Stimulated activated naive CD4-positive, alpha-beta T cell treated with Interleukin-2 at 50 U/mL for 16 hours (primary cell): ENCODE measurements around the gene UNC5C.

Experiments
- DNase-seq: peaks from one replicate; lab custom pipeline; 2025; lab: John Stamatoyannopoulos, UW

Gene UNC5C

GRCh38 chr4:95548738-95549245 is at the start of gene UNC5C:
TSS of gene UNC5C (minus strand) at chr4:95548973.
- DNase-seq = no peak

DNA sequence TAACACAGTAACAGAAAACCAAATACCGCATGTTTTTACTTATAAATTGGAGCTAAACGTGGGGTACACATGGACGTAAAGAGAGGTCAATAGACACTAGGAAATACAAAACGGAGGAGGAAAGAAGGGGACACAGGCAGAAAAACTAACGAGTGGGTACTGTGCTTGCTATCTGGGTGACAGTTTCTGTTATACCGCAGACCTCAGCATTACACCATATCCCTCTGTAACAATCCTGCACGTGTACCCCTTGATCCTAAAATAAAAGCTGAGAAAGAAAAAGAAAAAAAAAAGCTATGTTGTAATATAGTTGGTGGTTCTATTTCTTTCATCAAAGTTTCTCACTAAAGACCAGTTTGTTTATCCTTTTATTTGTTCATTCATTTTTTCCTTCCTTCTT is 47.9 kb upstream of the UNC5C start:
- no peak for DNase-seq

DNA sequence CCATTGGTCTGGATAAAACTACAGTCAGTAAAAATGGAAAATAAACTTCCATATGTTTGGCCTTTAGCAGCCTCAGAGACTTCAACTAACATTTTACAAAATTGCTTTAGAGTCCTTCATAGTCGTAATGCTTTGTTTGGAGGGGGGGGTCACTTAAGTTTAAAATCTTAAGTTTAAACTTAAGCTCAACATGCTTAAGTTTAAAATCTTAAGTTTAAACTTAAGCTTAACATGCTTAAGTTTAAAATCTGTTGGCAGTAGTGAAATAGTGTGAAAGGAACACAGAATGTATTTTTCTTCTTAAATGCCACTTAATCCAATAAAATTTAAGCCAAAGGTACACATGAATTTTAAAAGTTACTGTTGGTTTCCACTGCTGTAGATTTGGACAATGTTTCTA is 45.9 kb upstream of the UNC5C start:
- DNase-seq = no peak

DNA sequence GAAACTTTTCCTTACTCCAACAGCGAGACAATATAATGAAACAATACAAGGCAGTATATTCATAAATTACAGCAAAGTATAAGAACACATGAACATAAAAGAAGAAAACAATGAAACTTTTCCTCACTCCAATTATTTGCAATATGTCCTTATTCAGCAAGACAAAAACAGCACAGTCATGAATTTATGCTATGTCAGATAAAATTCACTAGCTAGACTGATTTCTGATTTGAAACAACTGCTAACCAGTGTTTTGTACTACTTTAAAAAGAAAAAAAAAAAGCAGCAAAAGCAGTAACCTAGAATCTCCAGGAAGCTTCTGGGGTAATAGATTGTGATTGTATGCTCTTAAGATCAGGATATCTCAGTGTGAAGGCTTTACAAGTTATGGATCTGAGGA is 45.2 kb upstream of the UNC5C start:
- DNase-seq = no peak

DNA sequence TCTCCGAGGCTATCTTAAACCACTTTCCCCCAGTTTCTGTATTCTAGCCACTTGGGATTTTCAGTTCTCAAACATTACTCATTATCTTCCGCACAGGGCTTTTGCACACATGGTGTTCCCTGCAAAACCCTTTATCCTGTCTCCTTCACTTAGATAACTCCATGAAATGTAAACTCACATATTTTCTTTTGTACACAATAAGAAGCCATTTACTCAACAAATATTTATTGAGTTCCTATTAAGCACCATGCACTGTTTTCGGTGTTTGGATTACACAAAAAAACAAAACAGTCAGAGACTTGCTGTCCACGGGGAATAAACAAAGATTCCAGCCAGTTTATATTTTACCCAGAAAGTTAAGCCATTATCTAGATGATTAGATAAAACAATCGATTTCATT is 42.5 kb upstream of the UNC5C start:
- no peak for DNase-seq

DNA sequence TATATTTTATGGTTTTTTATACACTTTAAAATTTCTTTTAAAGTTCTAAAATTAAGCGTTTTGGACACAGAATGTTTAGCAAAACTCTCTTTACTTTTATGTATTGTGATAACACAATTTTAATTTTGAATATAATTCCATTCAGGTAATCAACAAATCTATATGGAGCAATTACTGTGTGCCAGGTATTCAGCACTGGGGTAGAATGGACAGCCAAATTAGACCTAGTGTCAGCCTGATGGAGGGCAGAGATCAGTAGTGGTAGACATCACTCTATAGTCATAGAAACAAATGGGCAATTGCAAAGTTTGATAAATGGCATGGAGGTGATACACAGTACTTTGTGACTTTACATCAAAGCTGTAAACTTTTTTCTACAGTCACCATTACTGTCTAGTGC is 41.8 kb upstream of the UNC5C start:
- no peak for DNase-seq

DNA sequence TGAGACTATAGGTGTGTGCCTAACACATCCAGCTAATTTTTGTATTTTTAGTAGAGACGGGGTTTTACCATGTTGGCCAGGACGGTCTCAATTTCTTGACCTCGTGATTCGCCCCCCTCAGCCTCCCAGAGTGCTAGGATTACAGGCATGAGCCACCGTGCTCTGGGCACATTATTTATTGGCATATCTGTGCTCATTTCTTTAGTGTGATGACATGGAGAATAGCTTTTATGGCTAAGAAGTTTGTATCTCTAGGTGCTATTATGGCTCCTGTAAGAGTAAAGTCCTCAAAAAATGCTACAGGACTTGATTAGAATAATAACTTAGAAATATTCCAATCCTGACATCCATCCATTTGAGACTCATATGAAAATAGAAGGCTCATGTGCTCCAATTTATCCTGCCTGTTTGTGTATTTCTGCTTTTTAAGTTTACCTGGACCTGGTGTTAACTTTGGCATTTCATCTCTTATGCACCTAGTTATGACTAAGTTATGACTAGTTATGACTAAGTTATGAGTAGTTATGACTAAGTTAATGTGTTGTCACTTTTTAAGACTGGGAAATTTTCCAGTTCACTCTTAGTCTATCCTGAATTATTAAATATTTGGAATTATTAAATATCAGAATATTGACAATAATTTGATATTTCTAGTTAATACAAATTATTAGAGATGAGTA is 36.4 kb upstream of the UNC5C start:
- DNase-seq = no peak

DNA sequence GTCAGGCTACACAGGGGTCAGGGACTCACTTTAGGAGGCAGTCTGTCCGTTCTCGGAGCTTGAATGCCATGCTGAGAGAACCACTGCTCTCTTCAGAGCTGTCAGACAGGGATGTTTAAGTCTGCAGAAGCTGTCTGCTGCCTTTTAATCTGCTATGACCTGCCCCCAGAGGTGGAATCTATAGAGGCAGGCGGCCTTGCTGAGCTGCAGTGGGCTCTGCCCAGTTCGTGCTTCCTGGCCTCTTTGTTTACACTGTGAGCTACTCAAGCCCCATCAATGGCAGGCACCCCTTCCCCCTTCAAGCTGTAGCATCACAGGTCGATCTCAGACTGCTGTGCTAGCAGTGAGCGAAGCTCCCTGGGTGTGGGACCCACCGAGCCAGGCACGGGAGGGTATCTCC is 31.5 kb upstream of the UNC5C start:
- DNase-seq = no peak

DNA sequence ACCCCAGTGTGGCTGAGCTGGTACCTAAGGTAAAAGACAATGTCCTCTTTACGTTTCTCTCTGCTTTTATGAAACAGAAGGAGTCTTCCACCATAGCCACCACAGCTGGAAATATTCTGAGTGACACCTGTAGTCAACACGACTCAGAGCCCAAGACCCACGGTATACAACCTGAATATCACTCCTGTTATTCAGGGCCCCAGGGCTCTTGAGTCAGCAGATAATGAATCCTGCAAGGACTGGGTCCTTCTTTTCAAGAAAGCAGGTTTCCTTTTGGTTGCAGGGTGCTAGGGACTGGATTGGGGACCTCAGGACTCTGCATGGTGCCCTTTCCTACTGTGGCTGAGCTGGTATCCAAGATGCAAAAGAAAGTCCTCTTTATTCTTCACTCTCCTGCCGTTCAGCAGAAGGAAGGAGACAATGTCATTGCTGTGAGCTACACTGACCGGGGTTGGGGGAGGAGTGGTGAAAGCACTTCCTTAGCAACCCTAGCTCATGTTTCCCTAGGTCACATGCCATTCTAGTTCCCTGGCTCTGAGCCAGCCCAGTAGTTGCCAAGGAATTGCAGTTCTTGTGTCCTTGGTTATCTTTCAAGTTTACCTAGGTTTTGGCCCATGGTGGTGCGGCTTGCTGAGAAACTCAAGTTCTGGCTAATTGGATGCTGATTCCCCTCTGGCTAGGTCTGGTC is 23.7 kb upstream of the UNC5C start:
- no peak for DNase-seq

DNA sequence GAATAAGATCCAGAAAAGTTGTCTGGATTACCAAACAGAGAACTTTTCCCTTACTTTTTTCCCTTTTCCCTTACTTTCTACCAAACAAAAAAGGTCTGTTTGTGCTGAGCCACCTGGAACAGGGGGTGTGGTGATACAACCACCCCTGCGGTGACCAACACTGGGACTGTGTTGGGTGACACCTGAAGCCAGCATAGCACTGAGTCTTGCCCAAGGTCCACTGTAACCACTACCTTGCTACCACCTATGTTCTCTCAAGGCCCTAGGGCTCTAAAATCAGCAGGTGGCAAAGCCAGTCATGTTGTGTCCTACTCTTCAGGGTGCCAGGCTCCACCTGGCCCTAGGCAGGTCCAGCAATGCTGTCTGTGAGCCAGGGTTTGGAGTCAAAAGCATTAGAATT is 22.8 kb upstream of the UNC5C start:
- DNase-seq = no peak

DNA sequence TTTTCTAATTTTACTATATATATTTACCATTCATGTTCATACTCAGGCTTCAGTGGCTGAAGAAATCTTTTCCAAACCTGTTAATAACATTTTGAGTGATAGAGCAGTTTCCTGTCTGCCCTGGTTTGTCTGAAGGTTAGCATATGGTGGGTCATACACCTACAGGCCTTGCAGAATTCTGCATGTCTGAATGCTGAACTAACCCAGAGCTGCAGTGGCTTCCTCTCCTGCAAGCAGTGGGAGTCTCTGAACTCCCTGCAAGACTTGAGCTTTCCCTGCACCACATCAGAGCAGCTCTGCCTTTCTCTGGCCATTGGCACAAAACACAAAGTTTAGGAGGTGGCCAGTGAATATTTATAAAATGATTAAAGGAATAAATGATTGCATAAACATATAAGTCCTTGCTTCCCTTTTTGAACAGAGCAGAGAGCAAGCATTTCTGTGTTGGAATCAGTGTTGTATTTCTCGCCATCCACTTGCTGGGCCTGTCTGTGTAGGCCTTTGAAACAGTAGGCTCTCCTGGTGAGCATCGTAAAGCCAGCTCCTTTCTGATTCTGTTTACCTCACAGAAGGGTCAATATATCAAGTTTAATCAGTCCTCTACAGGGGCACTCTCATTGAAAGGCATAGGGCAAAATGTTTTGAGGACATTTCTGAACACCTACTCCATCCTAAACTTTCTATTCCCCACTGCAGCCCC is 15.0 kb upstream of the UNC5C start:
- DNase-seq = no peak

DNA sequence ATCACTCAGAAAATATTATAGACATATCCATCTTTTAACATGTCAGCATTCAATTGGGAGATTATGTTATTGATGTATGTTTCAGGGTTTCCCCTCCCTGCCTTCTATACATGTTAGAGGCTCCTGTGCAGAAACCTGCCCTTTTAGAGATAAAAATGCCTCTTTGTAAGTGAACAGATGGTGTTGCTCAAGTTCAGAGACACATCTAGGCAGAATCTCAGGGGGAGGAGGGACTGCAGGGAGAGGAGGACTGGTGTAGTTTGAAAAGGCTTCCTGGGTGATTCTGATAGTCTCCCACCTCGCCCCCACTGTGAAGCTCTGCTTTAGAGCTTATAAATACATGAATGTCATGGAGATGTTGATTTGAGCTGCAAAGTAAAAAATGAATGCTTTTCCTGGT is 12.0 kb upstream of the UNC5C start:
- no peak for DNase-seq

DNA sequence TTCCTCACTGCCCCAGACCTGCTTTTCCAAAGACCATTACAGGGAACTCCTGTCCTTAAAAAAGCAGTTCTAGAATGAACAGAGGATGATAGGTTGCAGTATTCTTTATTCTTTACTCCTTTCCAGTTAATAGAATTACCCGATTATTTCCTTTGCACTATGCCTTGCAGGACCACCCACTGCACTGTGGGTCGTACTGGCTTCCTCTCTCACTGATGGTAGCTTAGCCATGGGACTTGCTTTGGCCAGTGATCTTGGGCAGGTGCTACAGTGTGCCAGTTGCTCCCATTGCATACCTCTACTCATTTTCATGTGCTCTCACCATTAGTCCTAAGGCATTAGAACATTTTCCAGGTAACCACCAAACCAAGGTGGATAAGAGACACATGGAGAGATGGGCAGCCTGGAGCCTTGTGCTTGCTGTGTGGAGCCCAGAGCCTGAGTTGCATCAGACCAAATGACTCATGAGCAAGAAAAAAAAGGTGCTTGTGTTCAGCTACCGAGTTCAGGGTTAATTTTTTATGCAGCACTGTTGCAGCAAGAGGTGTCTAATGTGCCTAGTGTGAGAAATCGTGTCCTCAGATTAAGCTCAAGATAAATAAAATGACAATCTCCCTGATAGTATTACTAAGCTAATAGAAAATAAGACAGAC is 7.6 kb upstream of the UNC5C start:
- no peak for DNase-seq

DNA sequence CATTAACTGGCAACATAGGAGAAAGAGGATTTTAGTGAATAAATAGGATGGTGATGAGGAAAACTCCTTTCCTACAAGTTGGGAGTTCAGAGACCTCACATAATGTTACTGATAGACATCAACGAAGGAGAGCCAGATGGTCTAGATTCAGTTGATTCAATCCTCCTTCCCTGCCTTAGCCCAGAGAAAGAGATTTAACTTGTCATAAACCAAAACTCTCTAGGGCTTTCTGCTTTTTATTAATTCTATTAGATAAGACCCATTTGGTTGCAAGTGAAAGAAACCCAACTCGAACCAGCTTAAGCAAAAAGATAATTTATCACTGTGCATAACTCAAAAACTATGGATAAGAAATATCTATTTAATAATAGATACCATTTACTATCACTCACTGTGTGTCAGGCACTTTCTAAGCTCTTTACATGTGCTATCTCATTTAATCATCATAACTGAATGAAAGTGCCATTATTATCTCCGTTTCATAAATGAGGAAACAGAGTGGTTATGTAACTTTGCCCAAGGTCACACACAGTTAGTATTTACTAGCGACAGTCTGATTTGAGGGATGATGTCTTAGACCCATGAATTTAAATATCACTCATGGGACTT is 4.3 kb upstream of the UNC5C start:
- DNase-seq = no peak

GRCh38 chr4:95551653-95552052 is 2.9 kb upstream of the UNC5C start:
- no peak for DNase-seq

GRCh38 chr4:95550115-95550987 is 1.6 kb upstream of the UNC5C start:
- DNase-seq = no peak

GRCh38 chr4:95549246-95550114 is 707 bp upstream of the UNC5C start:
- DNase-seq = no peak

GRCh38 chr4:95547715-95548471 is 880 bp downstream of the UNC5C start:
- DNase-seq = no peak
